Activated CD4-positive, alpha-beta T cell treated with anti-CD3 and anti-CD28 coated beads, Interleukin-2, amount 50 U/mL, for 4 hours (primary cell): Measurements from ENCODE around the gene VCX3A.
"Not testable (repeated sequence)": the region's sequence is repeated elsewhere in the genome, so short reads cannot be mapped to it uniquely, and the experiment has no call there.

Experiments
- DNase-seq, 2 experiments: peaks; one replicate each; pipeline ENCODE4 v3.0.0-alpha.2; 2020

The VCX3A gene

GRCh38 chrX:6535018-6535417 lies at the start of gene VCX3A:
Gene VCX3A (minus strand): TSS chrX:6535118. CDS start chrX:6534497, 621 bp downstream.
- not testable (repeated sequence) for DNase-seq

GRCh38 chrX:6574762-6575161 lies 39.8 kb upstream of the VCX3A start:
- no peak for DNase-seq

- no peak for DNase-seq
Measured at GRCh38 chrX:6568031-6568430, 33.1 kb upstream of the VCX3A start.

- DNase-seq: no peak
Measured at GRCh38 chrX:6558979-6559378, 24.1 kb upstream of the VCX3A start.

- DNase-seq: no peak
Measured at GRCh38 chrX:6557690-6558089, 22.8 kb upstream of the VCX3A start.

- no peak for DNase-seq
Measured at GRCh38 chrX:6550999-6551398, 16.1 kb upstream of the VCX3A start.

- DNase-seq: no peak
Measured at GRCh38 chrX:6545712-6546111, 10.8 kb upstream of the VCX3A start.

- no peak for DNase-seq
Measured at GRCh38 chrX:6526564-6527136, 8.3 kb downstream of the VCX3A start.

- DNase-seq: no peak
Measured at GRCh38 chrX:6517376-6517775, 17.5 kb downstream of the VCX3A start.

- no peak for DNase-seq
Measured at GRCh38 chrX:6506444-6506843, 28.5 kb downstream of the VCX3A start.

- DNase-seq: no peak
Measured at GRCh38 chrX:6505960-6506359, 29.0 kb downstream of the VCX3A start.

GRCh38 chrX:6500719-6501118 lies 34.2 kb downstream of the VCX3A start:
- no peak for DNase-seq

- DNase-seq: no peak
Measured at GRCh38 chrX:6498324-6498723, 36.6 kb downstream of the VCX3A start.
